Activated T-cell treated with anti-CD3 and anti-CD28 coated beads, Interleukin-2, amount 50 U/mL, for 72 hours (primary cell): ENCODE results near the gene FUZ. TPM values are rescaled to one million over a fixed set of nuclear protein-coding genes. Genes with fewer than 3 reads are reported as not detected.

Experiments used
- ATAC-seq, 2 donors: fragments of 150-1000 bp; cut with Tn5 transposase; replicated peaks in 1 of 2; 2 replicates each; pipeline ENCODE4 v1.10.0; 2021; ENCODE audit warnings: moderate library complexity in 2 of 2, mild to moderate bottlenecking in 1 of 2
- DNase-seq, 2 donors: peaks; one replicate each; pipeline ENCODE4 v3.0.0; 2021 to 2022; ENCODE audit warnings: mixed read lengths in 1 of 2
- H3K27ac Mint-ChIP-seq: one replicate; pipeline ENCODE4 v1.8.0; 2022; ENCODE audit warnings: mild to moderate bottlenecking, moderate library complexity, mixed read lengths
- H3K27me3 Mint-ChIP-seq: one replicate; pipeline ENCODE4 v1.8.0; 2022; ENCODE audit warnings: low read depth, mixed read lengths
- H3K36me3 Mint-ChIP-seq, 2 donors: one replicate each; pipeline ENCODE4 v1.8.0; 2022; ENCODE audit warnings: mixed read lengths in 2 of 2, mild to moderate bottlenecking in 1 of 2; ENCODE audit not compliant: insufficient read depth in 2 of 2
- H3K4me1 Mint-ChIP-seq: one replicate; pipeline ENCODE4 v1.8.0; 2022; ENCODE audit warnings: low read depth, mixed read lengths
- H3K4me3 Mint-ChIP-seq, 2 donors: one replicate each; pipeline ENCODE4 v1.8.0; 2022; ENCODE audit warnings: mild to moderate bottlenecking in 2 of 2, mixed read lengths in 2 of 2, moderate library complexity in 2 of 2
- H3K9me3 Mint-ChIP-seq, 2 donors: one replicate each; pipeline ENCODE4 v1.8.0; 2022; ENCODE audit warnings: mixed read lengths in 2 of 2
- total RNA-seq, 2 donors: library from RNA; stranded (reverse); gene quantifications; one replicate each; pipeline ENCODE4 v1.2.3, GENCODE V29; 2022

Gene FUZ
- total RNA-seq, 2 donors from 2014 or later, result 24.7 to 37.3 TPM

GRCh38 chr19:49791776-49792445 lies 21.2 kb downstream of the FUZ start:
- no peak for ATAC-seq
- no peak for DNase-seq
- Mint-ChIP-seq H3K36me3 (peaks cover 3 to 5% of the 10 kb centered on the region in 2 donors), H3K4me3 (no peak overlapping the region), H3K9me3 (no peaks in the 10 kb centered on the region), H3K27ac (no peak overlapping the region), H3K4me1 (peaks cover 6% of the 10 kb centered on the region), H3K27me3 (no peaks in the 10 kb centered on the region)

GRCh38 chr19:49790866-49791265 lies 22.2 kb downstream of the FUZ start:
- peaks cover 14% of the 10 kb centered on the region for H3K4me1 Mint-ChIP-seq
- no peaks in the 10 kb centered on the region for H3K27me3 Mint-ChIP-seq
- no peak overlapping the region for H3K27ac Mint-ChIP-seq
- ATAC-seq, result no peak
- H3K36me3 Mint-ChIP-seq, result peaks cover 2 to 3% of the 10 kb centered on the region in 2 donors
- no peak for DNase-seq
- H3K9me3 Mint-ChIP-seq, result no peaks in the 10 kb centered on the region
- H3K4me3 Mint-ChIP-seq, result no peak overlapping the region

GRCh38 chr19:49788857-49789256 lies 24.2 kb downstream of the FUZ start:
- Mint-ChIP-seq H3K27ac (no peak overlapping the region), H3K27me3 (no peaks in the 10 kb centered on the region), H3K36me3 (peaks cover 7 to 8% of the 10 kb centered on the region in 2 donors), H3K4me3 (no peak overlapping the region), H3K4me1 (peaks cover 14% of the 10 kb centered on the region), H3K9me3 (no peaks in the 10 kb centered on the region)
- ATAC-seq, result no peak
- DNase-seq, result no peak

- Mint-ChIP-seq H3K27ac (no peak overlapping the region), H3K27me3 (no peaks in the 10 kb centered on the region), H3K4me1 (peaks cover 8% of the 10 kb centered on the region), H3K4me3 (no peak overlapping the region), H3K9me3 (no peaks in the 10 kb centered on the region), H3K36me3 (peaks cover 9 to 15% of the 10 kb centered on the region in 2 donors)
- DNase-seq, result no peak
- no peak for ATAC-seq
Measured at GRCh38 chr19:49787746-49788145, 25.3 kb downstream of the FUZ start.

- Mint-ChIP-seq H3K27ac (no peak overlapping the region), H3K4me3 (no peak overlapping the region), H3K9me3 (no peaks in the 10 kb centered on the region), H3K4me1 (peaks cover 8% of the 10 kb centered on the region), H3K27me3 (no peaks in the 10 kb centered on the region), H3K36me3 (peaks cover 9 to 16% of the 10 kb centered on the region in 2 donors)
- DNase-seq, result no peak
- no peak for ATAC-seq
Measured at GRCh38 chr19:49786376-49786820, 26.7 kb downstream of the FUZ start.

GRCh38 chr19:49782515-49782914 lies 30.6 kb downstream of the FUZ start:
- Mint-ChIP-seq H3K36me3 (peaks cover 7 to 13% of the 10 kb centered on the region in 2 donors), H3K27me3 (no peaks in the 10 kb centered on the region), H3K4me3 (no peak overlapping the region), H3K9me3 (no peaks in the 10 kb centered on the region), H3K4me1 (peaks cover 24% of the 10 kb centered on the region), H3K27ac (no peak overlapping the region)
- DNase-seq (no peak), ATAC-seq (no peak)

GRCh38 chr19:49781394-49781793 lies 31.7 kb downstream of the FUZ start:
- H3K4me1 Mint-ChIP-seq, result peaks cover 19% of the 10 kb centered on the region
- no peak for DNase-seq
- no peak overlapping the region for H3K27ac Mint-ChIP-seq
- ATAC-seq, result no peak
- no peaks in the 10 kb centered on the region for H3K27me3 Mint-ChIP-seq
- no peak overlapping the region for H3K4me3 Mint-ChIP-seq
- H3K9me3 Mint-ChIP-seq, result no peaks in the 10 kb centered on the region
- peaks cover 7 to 13% of the 10 kb centered on the region in 2 donors for H3K36me3 Mint-ChIP-seq

- no peaks in the 10 kb centered on the region for H3K9me3 Mint-ChIP-seq
- H3K27ac Mint-ChIP-seq, result peak overlapping the region; percentile 42
- H3K4me3 Mint-ChIP-seq, result no peak overlapping the region
- peaks cover 16% of the 10 kb centered on the region for H3K4me1 Mint-ChIP-seq
- no peak for ATAC-seq
- peaks cover 7 to 13% of the 10 kb centered on the region in 2 donors for H3K36me3 Mint-ChIP-seq
- no peaks in the 10 kb centered on the region for H3K27me3 Mint-ChIP-seq
- no peak for DNase-seq
Measured at GRCh38 chr19:49780861-49781260, 32.2 kb downstream of the FUZ start.

GRCh38 chr19:49779731-49780555 lies 33.1 kb downstream of the FUZ start:
- no peak for ATAC-seq
- no peak for DNase-seq
- peaks cover 16% of the 10 kb centered on the region for H3K4me1 Mint-ChIP-seq
- H3K9me3 Mint-ChIP-seq, result no peaks in the 10 kb centered on the region
- peaks cover 3 to 10% of the 10 kb centered on the region in 2 donors for H3K36me3 Mint-ChIP-seq
- no peak overlapping the region for H3K4me3 Mint-ChIP-seq
- H3K27ac Mint-ChIP-seq, result peak overlapping the region; percentile 42
- no peaks in the 10 kb centered on the region for H3K27me3 Mint-ChIP-seq

- ATAC-seq (no peak), DNase-seq (no peak)
- H3K4me1 Mint-ChIP-seq, result peaks cover 20% of the 10 kb centered on the region
- peaks cover 0 to 6% of the 10 kb centered on the region in 2 donors for H3K36me3 Mint-ChIP-seq
- no peak overlapping the region for H3K4me3 Mint-ChIP-seq
- no peaks in the 10 kb centered on the region for H3K27me3 Mint-ChIP-seq
- no peaks in the 10 kb centered on the region for H3K9me3 Mint-ChIP-seq
- peak overlapping the region; percentile 15 for H3K27ac Mint-ChIP-seq
Measured at GRCh38 chr19:49776371-49776764, 36.7 kb downstream of the FUZ start.

GRCh38 chr19:49775742-49776370 lies 37.2 kb downstream of the FUZ start:
- Mint-ChIP-seq H3K27ac (no peak overlapping the region), H3K27me3 (no peaks in the 10 kb centered on the region)
- no peak for DNase-seq

GRCh38 chr19:49774969-49775368 lies 38.1 kb downstream of the FUZ start:
- no peak for ATAC-seq

More at GRCh38 chr19:49775742-49776370, 37.2 kb downstream of the FUZ start:
- Mint-ChIP-seq H3K36me3 (peaks cover 0 to 6% of the 10 kb centered on the region in 2 donors), H3K4me1 (peaks cover 16% of the 10 kb centered on the region), H3K4me3 (no peak overlapping the region), H3K9me3 (no peaks in the 10 kb centered on the region)
- no peak for ATAC-seq

More at GRCh38 chr19:49774969-49775368, 38.1 kb downstream of the FUZ start:
- H3K4me1 Mint-ChIP-seq, result peaks cover 7% of the 10 kb centered on the region
- H3K27ac Mint-ChIP-seq, result no peak overlapping the region
- DNase-seq, result no peak
- no peaks in the 10 kb centered on the region for H3K9me3 Mint-ChIP-seq
- peaks cover 0 to 6% of the 10 kb centered on the region in 2 donors for H3K36me3 Mint-ChIP-seq
- H3K4me3 Mint-ChIP-seq, result no peak overlapping the region
- H3K27me3 Mint-ChIP-seq, result no peaks in the 10 kb centered on the region
